HK-2 (cell line): ENCODE data around the gene OR51S1.
"Not testable (repeated sequence)": the region's sequence is repeated elsewhere in the genome, so short reads cannot be mapped to it uniquely, and the experiment has no call there.

Experiments used
- DNase-seq: peaks from one replicate; pipeline ENCODE4 v3.0.0-alpha.2; 2018; ENCODE audit not compliant: unreplicated experiment

The OR51S1 gene

GRCh38 chr11:4808476-4808875, 40.5 kb downstream of the OR51S1 start:
- DNase-seq = no peak

DNA sequence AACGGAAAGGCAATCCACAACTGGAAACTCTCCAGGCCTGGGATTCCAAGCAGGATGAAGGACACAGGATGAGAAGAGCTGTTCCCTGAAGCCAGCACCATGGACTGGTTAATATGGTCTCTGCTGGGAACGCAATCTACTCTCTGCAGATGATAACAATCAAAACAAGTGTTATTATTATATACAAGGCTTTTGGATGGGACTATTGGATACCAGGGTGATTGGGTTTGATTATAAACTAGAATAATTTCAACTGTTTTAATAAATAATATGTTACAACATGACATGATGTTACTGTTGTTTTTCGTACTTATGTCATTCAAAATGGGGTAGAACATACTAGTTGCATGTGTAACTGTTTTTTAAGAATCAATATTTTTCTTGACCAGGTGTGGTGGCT, 44.7 kb downstream of the OR51S1 start, which contains the start of gene OR52R1:
Gene OR52R1, minus strand, starts transcription at position 101 of the 400 bp plus-strand sequence. Its CDS starts 0 bp downstream, at position 101.
- no peak for DNase-seq

- not testable (repeated sequence) for DNase-seq
These were observed 47.7 kb downstream of the OR51S1 start for GRCh38 chr11:4801316-4801715.

- DNase-seq = no peak
These were observed 50.4 kb downstream of the OR51S1 start for GRCh38 chr11:4798427-4799183.
